Measurements from ENCODE around the gene PEX13.

PEX13 gene

DNA sequence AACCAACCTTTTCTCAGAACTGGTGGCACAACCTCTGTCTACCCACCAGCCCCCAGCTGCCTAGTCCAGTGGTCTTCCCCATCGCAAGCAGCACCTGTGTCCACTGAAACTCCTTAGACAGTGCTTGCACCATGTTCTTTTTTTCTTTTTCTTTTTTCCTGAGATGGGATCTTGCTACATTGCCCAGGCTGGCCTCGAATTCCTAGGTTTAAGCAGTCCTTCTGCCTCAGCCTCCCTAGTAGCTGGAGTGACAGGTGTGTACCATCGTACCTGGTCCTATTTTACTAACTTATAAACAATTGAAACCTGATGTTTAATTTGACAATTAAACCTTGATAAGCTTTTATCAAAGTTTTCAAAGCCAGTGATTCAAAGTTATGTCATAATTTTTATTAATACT is 78.9 kb downstream of the PEX13 start:
- in situ Hi-C loops (cut with HindIII; ENCODE audit: low sequenced_read_pairs): no loop called here
- TF ChIP-seq, protein P1, sequence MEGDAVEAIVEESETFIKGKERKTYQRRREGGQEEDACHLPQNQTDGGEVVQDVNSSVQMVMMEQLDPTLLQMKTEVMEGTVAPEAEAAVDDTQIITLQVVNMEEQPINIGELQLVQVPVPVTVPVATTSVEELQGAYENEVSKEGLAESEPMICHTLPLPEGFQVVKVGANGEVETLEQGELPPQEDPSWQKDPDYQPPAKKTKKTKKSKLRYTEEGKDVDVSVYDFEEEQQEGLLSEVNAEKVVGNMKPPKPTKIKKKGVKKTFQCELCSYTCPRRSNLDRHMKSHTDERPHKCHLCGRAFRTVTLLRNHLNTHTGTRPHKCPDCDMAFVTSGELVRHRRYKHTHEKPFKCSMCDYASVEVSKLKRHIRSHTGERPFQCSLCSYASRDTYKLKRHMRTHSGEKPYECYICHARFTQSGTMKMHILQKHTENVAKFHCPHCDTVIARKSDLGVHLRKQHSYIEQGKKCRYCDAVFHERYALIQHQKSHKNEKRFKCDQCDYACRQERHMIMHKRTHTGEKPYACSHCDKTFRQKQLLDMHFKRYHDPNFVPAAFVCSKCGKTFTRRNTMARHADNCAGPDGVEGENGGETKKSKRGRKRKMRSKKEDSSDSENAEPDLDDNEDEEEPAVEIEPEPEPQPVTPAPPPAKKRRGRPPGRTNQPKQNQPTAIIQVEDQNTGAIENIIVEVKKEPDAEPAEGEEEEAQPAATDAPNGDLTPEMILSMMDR (IDR thresholded peaks at IDR 0.05; ENCODE audit: low read depth, low read length): no peak
- H3K4me3 ChIP-seq (ENCODE audit: low read depth, low read length): no peak overlapping the region
- DNase-seq (ENCODE audit: low read depth, low spot score): no peak

DNA sequence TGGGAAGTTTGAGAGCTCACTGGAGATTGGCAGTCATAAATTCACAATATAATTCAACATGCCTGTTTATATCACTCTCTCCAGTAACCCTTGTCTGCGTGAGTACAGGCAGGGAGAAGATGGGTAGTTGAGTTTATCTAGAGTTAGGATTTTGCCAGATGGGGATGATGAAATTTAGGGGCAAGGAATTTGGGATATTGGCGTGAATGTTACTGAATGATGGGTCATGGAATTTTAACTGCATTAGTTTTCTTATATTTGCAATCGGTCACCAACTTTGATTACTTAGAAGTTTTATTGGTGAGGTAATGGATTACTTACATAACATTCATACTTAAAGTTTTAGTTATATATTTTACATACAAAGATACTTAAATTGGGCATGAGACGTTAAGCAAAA is 83.3 kb downstream of the PEX13 start:
- TF ChIP-seq, protein P1 (IDR thresholded peaks at IDR 0.05; ENCODE audit: low read depth, low read length): no peak
- H3K4me3 ChIP-seq (ENCODE audit: low read depth, low read length): no peak overlapping the region
- no peak for DNase-seq (ENCODE audit: low read depth, low spot score)
- in situ Hi-C loops (cut with HindIII; ENCODE audit: low sequenced_read_pairs): no loop called here

All from astrocyte of the spinal cord (primary cell).